Glomerular visceral epithelial cell (primary cell): ENCODE measurements around the gene SLC17A2.

Experiments used
- DNase-seq: peaks from one replicate; pipeline ENCODE4 v3.0.0-alpha.2; 2016; ENCODE audit errors: extremely low spot score

Gene SLC17A2, protein sequence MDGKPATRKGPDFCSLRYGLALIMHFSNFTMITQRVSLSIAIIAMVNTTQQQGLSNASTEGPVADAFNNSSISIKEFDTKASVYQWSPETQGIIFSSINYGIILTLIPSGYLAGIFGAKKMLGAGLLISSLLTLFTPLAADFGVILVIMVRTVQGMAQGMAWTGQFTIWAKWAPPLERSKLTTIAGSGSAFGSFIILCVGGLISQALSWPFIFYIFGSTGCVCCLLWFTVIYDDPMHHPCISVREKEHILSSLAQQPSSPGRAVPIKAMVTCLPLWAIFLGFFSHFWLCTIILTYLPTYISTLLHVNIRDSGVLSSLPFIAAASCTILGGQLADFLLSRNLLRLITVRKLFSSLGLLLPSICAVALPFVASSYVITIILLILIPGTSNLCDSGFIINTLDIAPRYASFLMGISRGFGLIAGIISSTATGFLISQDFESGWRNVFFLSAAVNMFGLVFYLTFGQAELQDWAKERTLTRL

DNA sequence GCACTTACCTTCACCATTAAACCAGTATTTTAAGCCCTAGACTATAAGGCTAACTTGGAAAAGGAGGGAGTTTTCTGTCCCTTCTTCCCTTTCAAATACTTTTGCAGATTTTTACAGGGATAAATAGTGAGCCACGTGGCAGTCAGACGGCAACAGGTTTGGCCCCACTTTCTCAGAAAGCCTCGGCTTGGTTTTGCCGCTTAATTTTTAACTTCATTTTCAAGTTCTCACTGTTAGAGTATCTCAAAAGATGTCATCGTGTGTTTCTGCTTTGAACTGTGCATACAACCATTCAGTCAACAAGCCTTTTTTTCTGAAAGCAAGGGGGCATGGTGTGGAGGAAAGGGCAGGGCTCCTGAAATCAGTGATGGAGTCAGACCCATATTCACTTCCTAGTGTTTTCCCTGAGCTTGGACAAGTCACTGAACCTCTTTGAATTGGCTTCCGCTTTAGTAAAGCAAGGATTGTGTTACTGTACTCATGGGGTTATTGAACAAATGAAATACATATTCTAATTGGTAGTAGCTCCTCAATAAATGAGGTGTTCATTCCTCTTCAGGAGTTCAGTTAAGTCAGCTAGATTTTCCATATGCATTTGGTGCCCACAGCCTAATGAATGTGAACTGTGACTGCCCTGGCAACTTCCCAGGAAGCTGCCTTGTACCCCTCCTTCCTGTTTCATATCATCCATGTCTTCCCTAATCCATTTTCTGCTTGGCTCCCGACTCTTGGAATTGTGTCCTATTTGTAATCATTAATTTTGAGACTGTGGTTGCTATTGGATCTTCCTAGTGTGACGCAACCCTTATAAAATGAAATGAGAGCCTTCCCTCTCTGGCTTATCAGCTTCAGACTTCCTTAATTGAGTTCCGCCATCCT, at the start of gene SLC17A2:
SLC17A2 (minus strand) TSS at position 160 of the 879 bp plus-strand sequence. CDS start 4,895 bp downstream, outside the sequence.
- peak; percentile 6 for DNase-seq

DNA sequence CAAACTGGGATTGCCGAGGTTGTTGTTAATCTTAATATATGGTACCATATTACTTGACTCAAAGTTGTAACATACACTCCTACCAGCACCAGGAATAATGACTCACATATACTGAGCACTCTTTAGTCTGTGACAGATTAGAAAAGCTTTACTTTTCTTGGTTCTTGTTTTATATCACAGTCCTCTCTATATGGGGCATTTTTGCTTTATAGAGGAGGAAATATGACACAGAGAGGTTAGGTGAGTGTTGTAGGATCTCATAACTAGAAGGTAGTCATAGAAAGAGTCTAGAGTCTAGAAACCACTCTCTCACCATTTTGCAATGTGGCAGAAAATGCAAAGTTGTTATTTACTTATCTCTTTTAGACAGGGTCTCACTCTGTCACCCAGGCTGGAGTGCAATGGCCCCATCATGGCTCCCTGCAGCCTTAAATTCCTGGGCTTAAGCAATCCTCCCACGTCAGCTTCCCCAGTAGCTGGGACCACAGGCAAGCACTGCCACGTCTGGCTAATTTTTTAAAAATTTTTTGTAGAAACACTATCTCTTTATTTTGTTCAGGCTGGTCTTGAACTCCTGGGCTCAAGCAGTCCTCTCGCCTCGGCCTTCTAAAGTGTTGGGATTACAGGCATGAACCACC, 45.6 kb upstream of the SLC17A2 start:
- DNase-seq: no peak

DNA sequence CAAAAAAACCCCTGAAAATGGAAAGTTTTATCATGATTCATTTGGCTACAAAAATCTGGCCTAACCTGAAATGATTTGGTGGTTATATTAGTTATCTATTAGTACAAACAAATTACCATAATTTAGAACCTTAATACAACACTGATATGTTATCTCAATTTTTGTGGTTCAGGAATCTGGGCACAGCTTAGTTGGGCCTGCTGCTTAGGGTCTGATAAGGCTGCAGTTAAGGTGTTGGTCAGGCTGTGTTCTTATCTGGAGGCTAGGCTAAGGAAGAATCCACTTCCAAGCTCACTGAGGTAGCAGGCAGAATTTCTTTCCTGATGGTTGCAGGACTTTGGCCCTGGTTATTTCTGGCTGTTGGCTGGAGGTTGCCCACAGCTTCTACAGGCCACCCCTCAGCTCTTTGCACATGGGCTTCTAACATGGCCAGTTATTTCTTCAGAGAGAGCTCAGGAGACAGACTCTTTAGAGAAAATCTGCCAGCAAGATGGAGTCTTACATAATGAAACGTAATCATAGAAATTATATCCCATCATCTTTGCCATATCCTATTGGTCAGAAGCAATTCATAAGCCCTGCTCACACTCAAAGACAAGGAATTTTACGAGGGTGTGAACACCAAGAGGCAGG, 43.5 kb upstream of the SLC17A2 start:
- no peak for DNase-seq

DNA sequence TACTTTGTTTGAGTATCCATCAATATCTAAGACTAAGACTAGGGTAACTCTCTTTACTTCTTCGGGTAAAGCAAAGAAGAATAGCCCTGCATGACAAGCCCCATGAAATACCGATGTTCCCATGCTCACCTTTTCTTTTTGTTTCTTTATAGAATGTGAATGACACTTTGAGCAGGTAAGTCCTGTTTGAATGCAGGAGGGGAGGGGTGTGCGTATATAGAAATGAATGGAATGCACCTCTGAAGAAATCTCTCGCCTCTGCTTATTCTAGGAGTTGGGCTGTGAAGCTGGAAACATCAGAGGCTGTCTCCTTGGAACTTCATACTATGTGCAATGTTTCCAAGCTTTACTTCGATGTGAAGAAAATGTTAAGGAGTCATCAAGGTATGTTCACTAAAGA, 42.4 kb upstream of the SLC17A2 start:
- DNase-seq: no peak

DNA sequence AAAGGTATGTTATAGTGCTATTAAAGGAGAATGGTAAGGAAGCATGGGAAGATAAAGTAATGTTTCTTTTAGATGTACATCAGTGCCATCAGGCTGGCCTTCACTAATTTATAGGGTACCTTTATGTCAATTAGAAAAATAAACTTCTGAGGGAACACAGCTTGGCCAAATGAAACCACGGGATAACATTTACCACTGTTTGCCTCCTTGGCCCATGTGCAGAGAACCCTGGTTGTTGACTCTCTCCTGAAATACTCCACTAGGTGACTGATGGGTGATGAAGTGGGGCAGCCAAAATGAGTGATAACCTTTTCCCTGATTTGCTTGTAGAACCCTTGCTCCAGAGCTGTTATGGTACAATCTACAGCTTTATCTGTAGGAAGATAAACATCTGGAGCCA, 41.6 kb upstream of the SLC17A2 start:
- DNase-seq: no peak

DNA sequence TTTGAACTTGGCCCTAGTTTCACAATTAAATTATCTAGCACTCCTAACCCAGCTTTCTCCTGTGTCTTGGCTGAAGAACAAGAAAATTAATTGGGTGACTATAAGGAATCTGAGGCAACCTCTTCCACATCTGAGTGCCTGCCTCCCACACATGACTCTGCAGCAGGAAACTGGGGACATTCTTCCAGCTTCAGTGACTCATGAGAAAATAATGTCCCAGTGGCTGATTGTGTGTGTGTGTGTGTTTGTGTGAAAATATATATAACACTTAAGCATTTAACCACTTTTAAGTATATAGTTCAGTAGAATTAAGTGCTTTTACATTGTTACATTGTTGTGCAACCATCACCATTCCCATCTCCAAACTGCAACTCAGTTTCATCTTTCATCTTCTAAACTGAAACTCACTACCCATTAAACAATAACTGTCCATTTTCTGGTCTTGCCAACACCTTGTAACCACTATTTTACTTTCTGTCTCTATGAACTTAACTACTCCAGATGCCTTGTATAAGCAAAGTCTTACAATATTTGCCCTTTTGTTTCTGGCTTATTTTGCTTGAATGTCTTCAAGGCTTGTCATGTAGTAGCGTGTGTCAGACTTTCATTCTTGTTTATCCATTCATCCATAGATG, 40.8 kb upstream of the SLC17A2 start:
- DNase-seq: peak; percentile 90

DNA sequence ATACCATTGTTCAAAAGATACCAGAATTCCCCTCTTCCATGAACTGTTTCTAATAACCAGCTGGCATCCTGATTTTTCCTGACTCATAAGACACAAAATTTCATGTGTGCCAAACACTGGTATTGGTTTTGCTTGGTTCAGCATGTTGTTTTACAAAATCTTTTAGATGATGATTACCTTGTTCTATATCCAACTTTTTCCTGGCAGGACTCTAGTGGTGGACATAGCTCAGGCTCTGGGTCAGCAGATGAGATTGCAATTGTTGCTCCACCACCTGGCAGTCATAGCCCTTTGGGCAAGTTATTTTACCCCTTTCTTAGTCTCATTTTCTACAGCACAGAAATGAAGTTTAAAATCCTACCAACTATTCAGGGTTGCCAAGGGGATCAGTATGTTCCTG, 38.3 kb upstream of the SLC17A2 start:
- DNase-seq: no peak

DNA sequence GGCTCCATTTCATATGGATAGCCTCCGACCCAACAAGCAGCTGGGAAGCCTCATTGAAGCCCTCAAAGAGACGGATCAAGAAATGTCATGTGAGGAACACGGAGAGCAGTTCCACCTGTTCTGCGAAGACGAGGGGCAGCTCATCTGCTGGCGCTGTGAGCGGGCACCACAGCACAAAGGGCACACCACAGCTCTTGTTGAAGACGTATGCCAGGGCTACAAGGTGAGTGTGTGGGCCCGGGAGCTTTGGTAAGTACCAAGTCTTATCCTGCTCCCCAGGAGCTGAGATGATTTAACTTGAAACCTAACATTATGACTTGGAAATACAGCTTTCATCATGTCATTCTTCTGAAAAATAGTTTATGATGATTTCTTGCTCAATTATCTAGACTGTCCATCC, 36.2 kb upstream of the SLC17A2 start:
- no peak for DNase-seq

DNA sequence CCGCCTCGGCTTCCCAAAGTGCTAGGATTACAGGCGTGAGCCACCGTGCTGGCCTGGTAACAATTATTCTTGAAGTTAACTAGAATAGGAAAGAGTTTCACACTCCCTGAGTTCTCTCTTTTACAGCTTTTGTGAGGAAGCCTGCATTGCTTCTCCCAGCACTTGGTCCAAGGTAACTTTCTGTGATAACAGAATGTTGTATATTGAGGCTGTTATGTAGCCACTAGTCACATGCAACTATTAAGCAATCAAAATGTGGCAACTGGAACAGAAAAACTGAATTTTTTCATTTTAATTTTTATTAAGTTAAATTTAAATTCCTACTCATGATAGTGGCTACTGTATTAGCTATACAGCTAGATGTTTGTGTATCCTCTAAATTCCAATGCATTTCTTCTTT, 34.6 kb upstream of the SLC17A2 start:
- no peak for DNase-seq

DNA sequence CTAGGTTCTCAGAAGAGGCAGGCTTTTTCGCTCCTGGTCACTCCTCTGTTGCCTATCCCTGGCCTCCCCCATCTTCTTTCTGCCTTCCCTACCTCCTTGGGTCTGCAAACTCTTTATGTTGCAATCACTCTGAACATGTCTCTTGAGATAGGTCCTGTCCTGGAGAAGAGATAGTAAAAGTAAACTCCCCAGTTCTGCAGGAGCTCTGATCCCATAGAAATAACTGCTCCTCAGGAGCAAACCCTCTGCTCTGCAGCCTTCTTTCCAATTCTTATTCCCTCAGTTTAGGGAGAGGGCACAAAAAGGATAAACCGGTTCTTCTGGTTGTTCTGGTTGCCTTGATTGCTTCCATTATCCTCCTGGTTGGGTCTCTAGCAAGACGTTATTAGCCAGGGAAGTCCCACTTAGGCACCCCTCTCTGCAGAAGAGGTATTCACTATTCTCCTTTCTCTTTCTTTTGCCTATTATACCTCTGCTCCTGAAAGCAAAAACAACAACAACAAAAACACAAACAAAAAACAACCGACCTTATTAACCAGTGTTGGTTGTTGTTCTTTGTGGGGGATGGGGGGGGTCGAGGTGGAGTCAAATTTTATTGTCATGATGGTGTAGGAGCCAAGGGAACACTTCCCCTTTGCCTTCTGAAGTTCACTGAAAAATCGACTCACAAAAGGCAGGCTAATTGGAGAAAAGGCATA, 33.1 kb upstream of the SLC17A2 start:
- peak; percentile 9 for DNase-seq

DNA sequence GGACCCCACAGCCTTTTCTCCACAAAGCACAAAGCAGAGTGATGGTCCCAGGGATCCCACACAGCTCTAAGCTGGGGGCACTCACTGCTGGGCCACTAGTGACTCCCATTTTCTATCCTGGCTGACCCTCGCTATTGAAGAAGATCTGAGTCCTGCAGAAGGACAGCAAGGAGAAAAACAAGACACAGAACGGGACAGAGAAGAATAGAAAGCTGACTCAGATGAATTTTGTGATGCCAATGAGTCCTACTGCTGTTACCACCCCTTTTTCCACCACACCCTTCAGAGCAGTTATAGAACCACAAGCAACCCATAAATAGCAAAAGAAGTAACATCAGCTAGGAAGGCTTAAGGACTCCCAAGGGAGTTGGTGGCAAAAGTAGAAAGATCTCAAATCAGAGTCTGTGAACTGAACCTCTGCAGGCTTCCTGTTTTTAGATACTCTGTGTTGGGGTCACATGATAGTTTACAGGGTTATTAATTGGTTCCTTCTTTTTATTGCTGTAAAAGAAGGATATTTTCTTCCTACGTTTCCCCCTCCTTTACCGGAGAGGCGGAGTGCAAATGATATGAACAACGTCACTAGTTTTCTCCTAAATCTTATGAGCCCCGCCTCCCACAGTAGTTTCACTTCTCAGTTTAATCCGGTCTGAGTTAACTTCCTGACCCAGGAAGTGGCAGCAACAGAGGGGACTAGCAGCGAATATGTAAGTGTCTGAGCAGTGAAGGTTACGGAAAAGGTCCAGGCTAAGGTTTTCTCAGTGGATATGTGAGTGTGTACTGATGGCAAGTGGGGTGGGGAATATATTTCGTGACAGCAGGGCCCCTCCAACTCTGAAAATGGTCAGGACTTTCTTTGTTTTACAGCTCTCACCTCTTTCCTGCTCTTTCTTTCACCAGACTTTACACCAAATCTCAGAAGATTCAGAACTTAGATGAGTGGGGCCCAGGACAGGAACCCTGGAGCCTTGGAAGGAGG, 31.9 kb upstream of the SLC17A2 start, which contains the start of gene TRIM38:
TRIM38 (plus strand) TSS at position 654 of the 979 bp plus-strand sequence. CDS start 3,721 bp downstream, outside the sequence.
- peak; percentile 83 for DNase-seq

DNA sequence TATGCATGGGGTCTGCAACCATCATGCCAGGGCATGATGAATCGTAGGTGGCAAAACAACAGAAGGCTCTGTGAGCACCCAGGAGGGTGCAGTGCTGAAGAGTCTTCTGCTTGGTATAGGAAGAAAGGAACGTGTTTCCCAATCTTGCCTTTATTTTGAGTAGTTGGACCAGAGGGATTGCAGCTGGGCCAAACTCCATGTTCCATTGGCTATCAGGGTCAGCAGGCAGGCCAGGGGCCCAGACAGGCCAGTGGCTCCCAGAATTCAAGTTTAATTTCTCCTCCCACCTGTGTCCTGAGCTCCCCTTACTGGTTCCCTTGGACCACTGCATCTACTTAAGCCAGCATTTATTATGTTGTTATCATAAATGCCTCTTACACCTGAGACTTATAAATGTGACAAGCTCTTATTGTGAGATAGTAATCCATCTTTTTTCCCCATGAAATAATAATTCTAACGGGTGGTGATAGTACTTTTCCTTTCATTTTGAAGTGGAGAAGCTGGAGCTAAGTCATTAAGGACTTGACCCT, 31.2 kb upstream of the SLC17A2 start:
- DNase-seq: no peak

DNA sequence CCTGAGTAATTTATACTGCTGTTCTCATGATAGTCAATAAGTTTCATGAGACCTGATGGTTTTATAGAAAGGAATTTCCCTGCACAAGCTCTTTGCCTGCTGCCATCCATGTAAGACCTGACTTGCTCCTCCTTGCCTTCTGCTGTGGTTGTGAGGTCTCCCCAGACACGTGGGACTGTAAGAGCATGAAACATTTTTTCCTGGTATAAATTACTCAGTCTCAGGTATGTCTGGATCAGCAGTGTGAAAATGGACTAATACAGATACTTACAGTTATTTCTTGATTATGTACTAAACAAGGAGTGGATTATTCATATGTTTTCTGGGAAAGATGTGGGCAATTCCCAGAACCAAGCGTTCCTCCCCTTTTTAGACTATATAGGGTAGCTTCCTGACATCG, 30.2 kb upstream of the SLC17A2 start:
- no peak for DNase-seq

DNA sequence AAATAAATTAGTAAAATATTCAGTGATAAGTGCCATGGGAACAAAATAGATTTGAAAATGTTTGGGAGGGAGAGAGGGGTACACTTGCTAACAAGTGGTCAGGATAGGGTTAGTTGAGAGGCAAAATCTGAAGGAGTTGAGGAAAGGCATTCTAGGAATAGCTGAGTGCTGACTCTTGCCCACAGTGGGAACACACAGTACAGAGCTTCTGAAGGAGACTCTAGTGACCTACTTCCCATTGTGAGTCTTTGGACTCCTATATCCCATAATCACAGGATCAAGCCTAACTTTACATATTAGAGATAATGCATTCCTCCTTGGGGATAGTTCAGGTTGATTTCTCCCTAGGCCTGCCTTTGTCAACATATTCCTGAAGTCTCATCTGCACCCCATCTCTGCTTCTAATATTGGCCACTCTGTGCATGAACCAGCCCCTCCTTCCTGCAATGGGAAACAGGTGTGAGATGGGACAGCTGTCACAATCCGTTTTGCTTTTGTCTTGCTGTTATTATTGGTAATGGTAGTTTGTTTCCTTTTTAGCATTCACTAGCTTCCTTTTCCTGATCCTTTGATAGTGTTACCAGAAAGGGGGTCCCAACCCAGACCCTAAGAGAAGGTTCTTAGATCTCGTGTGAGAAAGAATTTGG, 29.5 kb upstream of the SLC17A2 start:
- no peak for DNase-seq

DNA sequence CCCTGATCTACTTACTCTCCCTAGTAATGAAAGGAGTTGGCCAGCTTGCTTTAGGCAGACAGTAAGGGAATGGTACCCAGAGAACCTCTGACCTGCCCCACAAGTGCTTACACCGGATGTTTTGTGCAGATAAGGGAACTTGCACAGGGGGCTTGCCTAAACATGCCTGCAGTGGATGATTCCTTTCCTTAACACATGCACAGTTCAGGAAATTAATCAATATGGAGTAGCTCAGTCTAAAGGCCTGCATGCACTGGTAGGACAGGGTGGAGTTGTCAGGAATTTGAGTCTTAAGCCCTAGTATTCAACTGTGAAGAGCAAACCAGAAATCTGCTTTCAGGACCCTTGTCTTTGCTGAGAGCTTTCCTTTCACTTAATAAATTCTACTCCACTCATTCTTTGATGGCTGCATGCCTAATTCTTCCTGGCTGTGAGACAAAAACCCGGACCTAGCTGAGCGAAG, 28.2 kb upstream of the SLC17A2 start:
- DNase-seq: no peak

DNA sequence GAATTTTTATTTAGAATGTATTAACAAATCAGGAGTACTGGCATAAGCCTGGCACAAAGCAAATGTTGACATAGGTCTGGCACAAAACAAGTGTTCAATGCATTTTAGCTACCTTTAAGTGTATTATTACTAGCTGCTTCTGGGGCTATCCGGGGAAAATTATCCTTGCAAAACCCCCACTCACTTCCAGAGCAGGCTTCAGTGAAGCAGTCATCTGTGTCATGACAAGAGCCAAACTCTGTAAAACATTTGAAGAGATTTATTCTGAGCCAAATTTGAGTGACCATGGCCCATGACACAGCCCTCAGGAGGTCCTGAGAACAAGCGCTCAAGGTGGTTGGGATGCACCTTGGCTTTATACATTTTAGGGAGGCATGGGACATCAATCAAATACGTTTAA, 25.7 kb upstream of the SLC17A2 start:
- peak; percentile 12 for DNase-seq

DNA sequence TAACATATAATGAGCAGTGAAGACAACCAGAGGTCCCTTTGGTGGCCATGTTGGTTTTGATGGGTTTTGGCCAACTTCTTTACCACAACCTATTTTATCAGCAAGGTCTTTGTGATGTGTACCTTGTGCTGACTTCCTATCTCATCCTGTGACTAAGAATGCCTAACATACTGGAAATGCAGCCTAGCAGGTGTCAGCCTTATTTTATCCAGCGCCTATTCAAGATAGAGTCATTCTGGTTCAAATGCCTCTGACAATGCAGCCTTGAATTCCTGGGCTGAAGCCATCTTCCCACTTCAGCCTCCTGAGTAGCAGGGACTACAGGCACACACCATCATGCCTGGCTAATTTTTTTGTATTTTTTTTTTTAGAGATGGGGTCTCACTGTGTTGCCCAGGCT, 24.3 kb upstream of the SLC17A2 start:
- DNase-seq: no peak

DNA sequence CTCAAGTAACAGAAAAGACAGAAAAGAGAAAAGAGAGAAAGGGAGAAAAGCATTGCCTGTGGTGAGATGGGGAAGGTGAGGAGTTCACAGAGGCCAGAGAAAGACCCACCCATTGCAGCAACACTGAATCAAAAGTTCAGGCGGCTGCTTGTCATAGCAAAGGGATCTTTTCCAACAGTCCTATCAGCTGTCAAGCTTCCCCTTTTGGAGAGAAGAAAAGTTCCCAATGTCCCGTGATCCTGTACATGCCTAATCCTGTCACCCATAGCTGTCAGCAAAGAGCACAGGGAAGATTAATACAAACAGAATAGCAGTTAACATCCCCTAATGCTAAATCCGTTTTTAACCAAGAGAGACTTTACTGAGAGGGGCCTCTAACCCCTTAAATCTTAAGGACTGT, 23.2 kb upstream of the SLC17A2 start:
- DNase-seq: no peak
